Esophagus muscularis mucosa (tissue), 4 donors: ENCODE data around the gene APOO.

Source experiments
- EP300 ChIP-seq: sonication (generic); formaldehyde crosslinking; IDR thresholded peaks from one replicate; pipeline ENCODE4 v1.6.1; 2017; ENCODE audit warnings: antibody characterized with exemption
- POLR2A ChIP-seq: fragments of 450-650 bp; IDR thresholded peaks from one replicate; pipeline ENCODE4 v1.6.1; 2017; ENCODE audit warnings: antibody characterized with exemption, moderate library complexity, mild to moderate bottlenecking, low read depth
- TF ChIP-seq, protein P1 (sequence below), 3 experiments: fragments of 200-600 bp in 2 of 3; fragments of 450-650 bp in 1 of 3; sonication (generic) in 2 of 3; IDR thresholded peaks; one replicate each; pipeline ENCODE4 v1.5.1; 2017 to 2019; ENCODE audit warnings: antibody characterized with exemption in 3 of 3, mild to moderate bottlenecking in 2 of 3, moderate library complexity in 1 of 3

DNA sequence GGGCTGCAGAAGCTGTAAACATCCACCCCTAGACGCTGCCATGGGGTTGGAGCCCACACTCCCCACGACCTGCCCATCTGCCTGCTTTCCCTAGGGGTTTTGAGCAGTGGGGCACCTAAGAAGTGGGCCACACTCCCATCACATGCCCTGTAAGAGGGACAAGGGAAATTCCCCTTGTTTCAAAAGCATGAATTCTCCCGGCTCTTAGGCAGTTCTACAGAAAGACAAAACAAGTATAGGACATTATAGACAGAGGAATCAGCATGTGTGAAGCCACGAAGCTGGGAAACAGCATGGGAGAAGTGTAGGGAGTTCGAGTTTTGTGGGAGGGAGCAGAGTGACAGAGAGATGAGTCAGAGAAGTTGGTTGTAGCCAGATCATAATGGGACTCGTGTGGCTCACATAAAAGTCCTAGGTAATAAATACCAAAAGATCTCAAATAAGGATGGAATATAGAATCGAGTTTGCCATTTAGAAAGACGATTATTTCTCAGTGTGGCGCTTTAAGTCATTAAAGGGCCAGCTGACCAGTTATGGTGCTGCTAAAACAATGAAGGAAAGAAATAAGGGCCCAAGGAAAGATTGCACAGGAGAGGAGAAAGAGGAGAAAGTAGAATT lies 23.9 kb downstream of the APOO start:
- no peak for TF ChIP-seq POLR2A
- TF ChIP-seq, protein P1, sequence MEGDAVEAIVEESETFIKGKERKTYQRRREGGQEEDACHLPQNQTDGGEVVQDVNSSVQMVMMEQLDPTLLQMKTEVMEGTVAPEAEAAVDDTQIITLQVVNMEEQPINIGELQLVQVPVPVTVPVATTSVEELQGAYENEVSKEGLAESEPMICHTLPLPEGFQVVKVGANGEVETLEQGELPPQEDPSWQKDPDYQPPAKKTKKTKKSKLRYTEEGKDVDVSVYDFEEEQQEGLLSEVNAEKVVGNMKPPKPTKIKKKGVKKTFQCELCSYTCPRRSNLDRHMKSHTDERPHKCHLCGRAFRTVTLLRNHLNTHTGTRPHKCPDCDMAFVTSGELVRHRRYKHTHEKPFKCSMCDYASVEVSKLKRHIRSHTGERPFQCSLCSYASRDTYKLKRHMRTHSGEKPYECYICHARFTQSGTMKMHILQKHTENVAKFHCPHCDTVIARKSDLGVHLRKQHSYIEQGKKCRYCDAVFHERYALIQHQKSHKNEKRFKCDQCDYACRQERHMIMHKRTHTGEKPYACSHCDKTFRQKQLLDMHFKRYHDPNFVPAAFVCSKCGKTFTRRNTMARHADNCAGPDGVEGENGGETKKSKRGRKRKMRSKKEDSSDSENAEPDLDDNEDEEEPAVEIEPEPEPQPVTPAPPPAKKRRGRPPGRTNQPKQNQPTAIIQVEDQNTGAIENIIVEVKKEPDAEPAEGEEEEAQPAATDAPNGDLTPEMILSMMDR (IDR thresholded peaks at IDR 0.05): no peak
- no peak for TF ChIP-seq EP300
